IMR-90 (cell line): ENCODE results near the gene PPP1R13L. TPM values are rescaled to one million over a fixed set of nuclear protein-coding genes. Genes with fewer than 3 reads are reported as not detected.

Source experiments
- ATAC-seq: fragments of 200-7000 bp; cut with Tn5 transposase; 2 replicates; pipeline ENCODE4 v1.9.1; 2020; ENCODE audit warnings: low read depth, mild to moderate bottlenecking, moderate library complexity
- BruUV-seq: library from RNA; stranded (reverse); fragments of 400-500 nt; replicated peaks from 2 replicates; lab custom pipeline; 2021; lab: Mats Ljungman, UMichigan
- CTCF ChIA-PET: fragments of 300-600 bp; formaldehyde crosslinking; extraction: SDS; loops from one replicate; lab custom pipeline; 2021; ENCODE audit warnings: antibody characterized with exemption; lab: Yijun Ruan, JAX
- POLR2A ChIA-PET: fragments of 300-600 bp; sonication (Branson Sonifier 250); formaldehyde crosslinking; loops from one replicate; lab custom pipeline; 2022; ENCODE audit warnings: antibody characterized with exemption; ENCODE audit not compliant: unreplicated experiment; lab: Charles Lee
- DNase-seq: peaks from one replicate; pipeline ENCODE4 v3.0.0; 2013
- H2AFZ ChIP-seq: replicated peaks from 2 replicates; pipeline ENCODE3; 2013; ENCODE audit warnings: low read length, mild to moderate bottlenecking; ENCODE audit not compliant: poor library complexity
- H2AK5ac ChIP-seq: 2 replicates; pipeline ENCODE4 v1.6.1; 2013; ENCODE audit warnings: low read depth, low read length, inconsistent platforms
- H2AK9ac ChIP-seq: replicated peaks from 2 replicates; pipeline ENCODE3; 2013; ENCODE audit warnings: mild to moderate bottlenecking, low read depth, low read length, moderate library complexity; ENCODE audit not compliant: poor library complexity
- H2BK120ac ChIP-seq: 2 replicates; pipeline ENCODE4 v1.6.1; 2013; ENCODE audit warnings: low read depth, low read length, inconsistent platforms
- H2BK15ac ChIP-seq: 3 replicates; pipeline ENCODE4 v1.6.1; 2013; ENCODE audit warnings: low read depth, low read length, inconsistent platforms
- H2BK20ac ChIP-seq: 2 replicates; pipeline ENCODE4 v1.6.1; 2013; ENCODE audit warnings: low read depth, mild to moderate bottlenecking, inconsistent platforms, low read length, moderate library complexity
- H2BK5ac ChIP-seq: 2 replicates; pipeline ENCODE4 v1.6.1; 2013; ENCODE audit warnings: mild to moderate bottlenecking, low read depth, low read length, inconsistent platforms; ENCODE audit not compliant: poor library complexity, severe bottlenecking
- H3K14ac ChIP-seq: replicated peaks from 2 replicates; pipeline ENCODE4 v1.6.1; 2013; ENCODE audit warnings: low read depth, low read length, inconsistent platforms
- H3K18ac ChIP-seq: 2 replicates; pipeline ENCODE4 v1.6.1; 2013; ENCODE audit warnings: low read depth, low read length, control low read depth
- H3K23ac ChIP-seq: 2 replicates; pipeline ENCODE4 v1.6.1; 2013; ENCODE audit warnings: low read depth, low read length, inconsistent platforms
- H3K27ac ChIP-seq: 2 replicates; pipeline ENCODE4 v1.5.1; 2013; ENCODE audit warnings: mild to moderate bottlenecking, control low read depth, low read length; ENCODE audit not compliant: insufficient read depth
- H3K27me3 ChIP-seq: 2 replicates; pipeline ENCODE4 v1.6.1; 2013; ENCODE audit warnings: low read length; ENCODE audit not compliant: control insufficient read depth, insufficient read depth
- H3K36me3 ChIP-seq: 2 replicates; pipeline ENCODE4 v1.6.1; 2013; ENCODE audit warnings: low read length, mixed read lengths; ENCODE audit not compliant: control insufficient read depth, insufficient read depth
- H3K4ac ChIP-seq: 2 replicates; pipeline ENCODE4 v1.6.1; 2013; ENCODE audit warnings: low read depth, low read length, inconsistent platforms
- H3K4me1 ChIP-seq: 2 replicates; pipeline ENCODE4 v1.6.1; 2013; ENCODE audit warnings: low read length, mixed read lengths; ENCODE audit not compliant: control insufficient read depth, insufficient read depth
- H3K4me2 ChIP-seq: 2 replicates; pipeline ENCODE4 v1.6.1; 2013; ENCODE audit warnings: low read depth, mild to moderate bottlenecking, control low read depth, low read length, moderate library complexity
- H3K4me3 ChIP-seq: 2 replicates; pipeline ENCODE4 v1.5.1; 2013; ENCODE audit warnings: low read depth, mild to moderate bottlenecking, control low read depth, low read length, moderate library complexity; ENCODE audit not compliant: insufficient read depth
- H3K56ac ChIP-seq: 2 replicates; pipeline ENCODE4 v1.6.1; 2013; ENCODE audit warnings: low read length, inconsistent platforms; ENCODE audit not compliant: insufficient read depth; ENCODE audit errors: extremely low read depth
- H3K79me1 ChIP-seq, 2 experiments: 2 replicates each; pipeline ENCODE4 v1.6.1; 2013; ENCODE audit warnings: low read length in 2 of 2, inconsistent platforms in 1 of 2, low read depth in 1 of 2
- H3K9ac ChIP-seq: 2 replicates; pipeline ENCODE4 v1.6.1; 2013; ENCODE audit warnings: low read depth, low read length, control low read depth
- H3K9me1 ChIP-seq: 2 replicates; pipeline ENCODE4 v1.6.1; 2013; ENCODE audit warnings: low read length, inconsistent platforms; ENCODE audit not compliant: insufficient read depth
- H3K9me3 ChIP-seq: 2 replicates; pipeline ENCODE4 v1.6.1; 2013; ENCODE audit warnings: low read length; ENCODE audit not compliant: control insufficient read depth, insufficient read depth
- H4K20me1 ChIP-seq: 2 replicates; pipeline ENCODE4 v1.6.1; 2013; ENCODE audit warnings: low read length, inconsistent platforms; ENCODE audit not compliant: insufficient read depth
- H4K5ac ChIP-seq: 2 replicates; pipeline ENCODE4 v1.6.1; 2013; ENCODE audit warnings: mild to moderate bottlenecking, low read depth, low read length, control low read depth
- H4K8ac ChIP-seq, 2 experiments: 2 replicates each; pipeline ENCODE4 v1.6.1; 2013; ENCODE audit warnings: low read depth in 2 of 2, low read length in 2 of 2, control low read depth in 1 of 2, inconsistent platforms in 1 of 2
- H4K91ac ChIP-seq: 2 replicates; pipeline ENCODE4 v1.6.1; 2013; ENCODE audit warnings: low read depth, low read length, inconsistent platforms; ENCODE audit not compliant: insufficient read depth
- BHLHE40 ChIP-seq: fragments of 150-350 bp; IDR thresholded peaks from 2 replicates; pipeline ENCODE4 v1.6.1; 2016; ENCODE audit warnings: mild to moderate bottlenecking, low read depth, low read length
- FOS ChIP-seq: fragments of 150-350 bp; IDR thresholded peaks from 2 replicates; pipeline ENCODE4 v1.6.1; 2016; ENCODE audit warnings: low read depth, low read length
- RAD21 ChIP-seq: IDR thresholded peaks from 2 replicates; pipeline ENCODE4 v1.6.1; 2012; ENCODE audit warnings: low read length, improper control_type of control experiment
- RCOR1 ChIP-seq: IDR thresholded peaks from 2 replicates; pipeline ENCODE4 v1.6.1; 2012; ENCODE audit warnings: mild to moderate bottlenecking, low read length, improper control_type of control experiment; ENCODE audit not compliant: insufficient replicate concordance
- WGBS, 2 experiments: methylation state at CpG; one replicate each; pipeline versions ENCODE4 v1.1.5 to v1.1.7; 2013; ENCODE audit warnings: missing lambda C conversion rate in 2 of 2; ENCODE audit not compliant: insufficient read length in 1 of 2; ENCODE audit errors: extremely low coverage in 2 of 2; 5-methylcytosine and 5-hydroxymethylcytosine counted together
- dilution Hi-C: fragments of 300-500 bp; cut with HindIII; formaldehyde crosslinking; loops from one replicate; pipeline ENCODE4 v1.14.3; 2018; ENCODE audit warnings: low sequenced_read_pairs; ENCODE audit not compliant: unreplicated experiment
- in situ Hi-C: fragments of 300-500 bp; cut with MboI; formaldehyde crosslinking; loops from 3 replicates; pipeline ENCODE4 v1.14.3; 2019; ENCODE audit warnings: low sequenced_read_pairs, inconsistent platforms, mixed read lengths
- intact Hi-C: fragments of 100-400 bp; cut with micrococcal nuclease; formaldehyde crosslinking; loops from 2 replicates; pipeline ENCODE4 v1.10.0; 2022
- polyA plus RNA-seq, 3 experiments: library from polyadenylated mRNA; depleted of rRNA; stranded (reverse); fragments of >200 nt; gene quantifications; 2 replicates each; pipeline ENCODE4 v1.2.3, GENCODE V29; 2012; ENCODE audit warnings: low replicate concordance in 1 of 3
- total RNA-seq: library from RNA; depleted of rRNA; stranded (reverse); fragments of >200 nt; gene quantifications from 2 replicates; pipeline ENCODE4 v1.2.3, GENCODE V29; 2012
- TF ChIP-seq, protein P1 (sequence below): fragments of 150-350 bp; IDR thresholded peaks from 2 replicates; pipeline ENCODE4 v1.6.1; 2017; ENCODE audit warnings: mild to moderate bottlenecking, antibody characterized with exemption, low read length, low read depth
- TF ChIP-seq, protein P2 (sequence below): fragments of 150-350 bp; IDR thresholded peaks from 2 replicates; pipeline ENCODE4 v1.6.1; 2016; ENCODE audit warnings: low read depth, mild to moderate bottlenecking, low read length, moderate library complexity, borderline replicate concordance

Gene PPP1R13L
- total and polyA plus RNA-seq, 2 of the 4 experiments (the other 2 are of a cell fraction): 3.0 to 13.3 TPM

- TF ChIP-seq, protein P1, sequence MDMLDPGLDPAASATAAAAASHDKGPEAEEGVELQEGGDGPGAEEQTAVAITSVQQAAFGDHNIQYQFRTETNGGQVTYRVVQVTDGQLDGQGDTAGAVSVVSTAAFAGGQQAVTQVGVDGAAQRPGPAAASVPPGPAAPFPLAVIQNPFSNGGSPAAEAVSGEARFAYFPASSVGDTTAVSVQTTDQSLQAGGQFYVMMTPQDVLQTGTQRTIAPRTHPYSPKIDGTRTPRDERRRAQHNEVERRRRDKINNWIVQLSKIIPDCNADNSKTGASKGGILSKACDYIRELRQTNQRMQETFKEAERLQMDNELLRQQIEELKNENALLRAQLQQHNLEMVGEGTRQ: no peak
These were observed 34.8 kb upstream of the PPP1R13L start (continued) for GRCh38 chr19:45439569-45440258.

DNA sequence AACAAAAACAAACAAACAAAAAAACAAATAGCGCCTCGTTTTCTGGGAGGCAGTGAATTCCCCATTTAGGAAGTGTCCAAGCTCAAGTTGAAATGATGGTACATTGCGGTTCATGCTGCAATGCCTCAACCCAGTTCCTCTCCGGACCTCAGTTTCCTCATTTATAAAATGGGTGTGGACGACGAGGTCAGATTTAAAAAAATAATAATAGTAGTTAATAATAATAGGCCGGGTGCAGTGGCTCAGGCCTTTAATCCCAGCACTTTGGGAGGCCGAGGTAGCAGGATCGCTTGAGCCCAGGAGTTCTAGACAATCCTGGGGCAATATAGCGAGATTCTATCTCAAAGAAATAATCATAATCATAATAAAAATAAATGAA, 34.3 kb upstream of the PPP1R13L start:
- TF ChIP-seq, protein P2, sequence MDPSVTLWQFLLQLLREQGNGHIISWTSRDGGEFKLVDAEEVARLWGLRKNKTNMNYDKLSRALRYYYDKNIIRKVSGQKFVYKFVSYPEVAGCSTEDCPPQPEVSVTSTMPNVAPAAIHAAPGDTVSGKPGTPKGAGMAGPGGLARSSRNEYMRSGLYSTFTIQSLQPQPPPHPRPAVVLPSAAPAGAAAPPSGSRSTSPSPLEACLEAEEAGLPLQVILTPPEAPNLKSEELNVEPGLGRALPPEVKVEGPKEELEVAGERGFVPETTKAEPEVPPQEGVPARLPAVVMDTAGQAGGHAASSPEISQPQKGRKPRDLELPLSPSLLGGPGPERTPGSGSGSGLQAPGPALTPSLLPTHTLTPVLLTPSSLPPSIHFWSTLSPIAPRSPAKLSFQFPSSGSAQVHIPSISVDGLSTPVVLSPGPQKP: no peak
- TF ChIP-seq RCOR1 (no peak), RAD21 (no peak), BHLHE40 (no peak), FOS (no peak)
- Histone ChIP-seq H4K5ac (no peak overlapping the region), H3K27ac (no peak overlapping the region; the same call in 1 of the 2 replicates), H3K14ac (no peak overlapping the region), H4K20me1 (no peaks in the 10 kb centered on the region), H4K91ac (no peak overlapping the region), H3K27me3 (no peaks in the 10 kb centered on the region), H2BK20ac (peak overlapping the region; percentile 69; the same call in 1 of the 2 replicates), H2AK5ac (peak overlapping the region; percentile 89; the same call in 1 of the 2 replicates), H3K79me1 (peaks cover 0 to 20% of the 10 kb centered on the region in 2 experiments; a peak in 2 of 4 replicates), H4K8ac (peak overlapping the region in 1 of 2 experiments; percentile 46; a peak in 1 of 4 replicates), H3K9me3 (no peaks in the 10 kb centered on the region), H3K36me3 (no peaks in the 10 kb centered on the region), H3K9ac (peak overlapping the region; percentile 34; the same call in 1 of the 2 replicates), H2BK15ac (no peak overlapping the region), H2BK120ac (no peak overlapping the region), H2AK9ac (no peak overlapping the region), H3K4me2 (peak overlapping the region; percentile 44; the same call in 1 of the 2 replicates), H3K9me1 (no peaks in the 10 kb centered on the region), H3K4ac (peak overlapping the region; percentile 46; the same call in 1 of the 2 replicates), H2AFZ (no peak overlapping the region), H3K4me1 (peaks cover 13% of the 10 kb centered on the region), H3K18ac (no peak overlapping the region), H3K4me3 (no peak overlapping the region), H3K23ac (peak overlapping the region; percentile 38; the same call in 1 of the 2 replicates), H3K56ac (no peak overlapping the region), H2BK5ac (no peak overlapping the region)
- in situ Hi-C loops: no loop called here
- POLR2A ChIA-PET: interaction anchor here (0.9 kb wide), 1 partner anchor 40 kb away, joined by 4 read pairs; no protein-coding TSS in a partner anchor
- no peak for ATAC-seq
- CTCF ChIA-PET: interaction anchor here (0.6 to 3.3 kb wide), 22 partner anchors 9 to 255 kb away, joined by 3 to 87 read pairs (median 6); partner anchors contain the start of genes FOSB and SNRPD2
- no peak for DNase-seq
- WGBS, 2 experiments: no CpG with 5 or more reads among the region's 10 CpGs
- intact Hi-C loops: loop anchor here (1.0 kb wide), 2 partner anchors 39 to 46 kb away; no protein-coding TSS in a partner anchor
- BruUV-seq: no TSS peak
- dilution Hi-C loops: no loop called here
